OCI-LY7 (cell line): Measurements from ENCODE around the gene E2F7. TPM values are rescaled to one million over a fixed set of nuclear protein-coding genes. Genes with fewer than 3 reads are reported as not detected.
"Not testable (repeated sequence)": the region's sequence is repeated elsewhere in the genome, so short reads cannot be mapped to it uniquely, and the experiment has no call there.

Experiments used
- BruUV-seq: library from RNA; stranded (reverse); fragments of 400-500 nt; replicated peaks from 2 replicates; lab custom pipeline; 2021; lab: Mats Ljungman, UMichigan
- CTCF ChIA-PET: fragments of 300-600 bp; sonication (Branson Sonifier 250); formaldehyde crosslinking; loops from one replicate; lab custom pipeline; 2022; ENCODE audit warnings: antibody characterized with exemption; ENCODE audit not compliant: unreplicated experiment; lab: Charles Lee
- POLR2A ChIA-PET: fragments of 300-600 bp; sonication (Branson Sonifier 250); formaldehyde crosslinking; loops from one replicate; lab custom pipeline; 2022; ENCODE audit warnings: antibody characterized with exemption; lab: Charles Lee
- DNase-seq: peaks from one replicate; pipeline ENCODE4 v3.0.0-alpha.2; 2015; ENCODE audit warnings: low spot score
- H2AFZ ChIP-seq: fragments of 200-600 bp; sonication (generic), shearing (Covaris generic); 2 replicates; pipeline ENCODE4 v1.6.1; 2014; ENCODE audit warnings: mild to moderate bottlenecking, antibody characterized with exemption, low read length, moderate library complexity
- H3K27ac ChIP-seq: fragments of 200-600 bp; sonication (generic); 2 replicates; pipeline ENCODE4 v1.5.1; 2014; ENCODE audit warnings: mixed run types, low read depth, mild to moderate bottlenecking, moderate library complexity, low read length, inconsistent platforms; ENCODE audit not compliant: poor library complexity, severe bottlenecking
- H3K36me3 ChIP-seq: fragments of 200-600 bp; sonication (generic); 2 replicates; pipeline ENCODE4 v1.6.1; 2014; ENCODE audit warnings: mild to moderate bottlenecking, antibody characterized with exemption, low read length, moderate library complexity, mixed read lengths; ENCODE audit not compliant: insufficient read depth
- H3K4me1 ChIP-seq: fragments of 200-600 bp; sonication (generic); 2 replicates; pipeline ENCODE4 v1.5.1; 2014; ENCODE audit warnings: mild to moderate bottlenecking, low read length; ENCODE audit not compliant: insufficient read depth, poor library complexity, severe bottlenecking
- H3K4me2 ChIP-seq: fragments of 200-600 bp; sonication (generic); 2 replicates; pipeline ENCODE4 v1.6.1; 2014; ENCODE audit warnings: mild to moderate bottlenecking, low read length
- H3K4me3 ChIP-seq: fragments of 200-600 bp; sonication (generic); 2 replicates; pipeline ENCODE4 v1.5.1; 2014; ENCODE audit warnings: mild to moderate bottlenecking, low read depth, low read length; ENCODE audit not compliant: poor library complexity, severe bottlenecking
- H3K79me2 ChIP-seq: fragments of 200-600 bp; sonication (generic); 2 replicates; pipeline ENCODE4 v1.6.1; 2016; ENCODE audit warnings: low read depth, mild to moderate bottlenecking, low read length, moderate library complexity, mixed read lengths; ENCODE audit not compliant: insufficient read depth
- H3K9me2 ChIP-seq: fragments of 200-600 bp; sonication (generic); 2 replicates; pipeline ENCODE4 v1.6.1; 2016; ENCODE audit warnings: mild to moderate bottlenecking, low read length, mixed read lengths; ENCODE audit not compliant: insufficient read depth
- H3K9me3 ChIP-seq: fragments of 200-600 bp; sonication (generic); 2 replicates; pipeline ENCODE4 v1.6.1; 2014; ENCODE audit warnings: mild to moderate bottlenecking, mixed run types, low read length, mixed read lengths
- H4K20me1 ChIP-seq: fragments of 200-600 bp; sonication (generic); 2 replicates; pipeline ENCODE4 v1.6.1; 2014; ENCODE audit warnings: mild to moderate bottlenecking, antibody characterized with exemption, low read length, moderate library complexity, mixed read lengths; ENCODE audit not compliant: insufficient read depth
- EZH2phosphoT487 ChIP-seq: fragments of 200-600 bp; sonication (generic); IDR thresholded peaks from 2 replicates; pipeline ENCODE4 v1.6.1; 2018; ENCODE audit warnings: low read depth, borderline replicate concordance, mild to moderate bottlenecking, mixed run types, antibody characterized with exemption, low read length, moderate library complexity, mixed read lengths
- intact Hi-C: fragments of 100-400 bp; cut with micrococcal nuclease; formaldehyde crosslinking; loops from one replicate; pipeline ENCODE4 v1.10.0; 2022; ENCODE audit not compliant: unreplicated experiment
- total RNA-seq, 2 experiments: library from RNA; depleted of rRNA in 1 of 2; stranded (reverse); fragments of >200 nt in 1 of 2; shearing (Covaris generic) in 1 of 2; gene quantifications; 2 replicates each; pipeline ENCODE4 v1.2.3, GENCODE V29; 2014 to 2022
- TF ChIP-seq, protein P1 (sequence below): fragments of 200-600 bp; sonication (generic); conservative IDR thresholded peaks from 2 replicates; pipeline ENCODE4 v1.5.1; 2014; ENCODE audit warnings: mild to moderate bottlenecking, antibody characterized with exemption, low read length, moderate library complexity, mixed read lengths

Gene E2F7
- total RNA-seq, 2 experiments from 2014 or later: 17.1 to 19.0 TPM

DNA sequence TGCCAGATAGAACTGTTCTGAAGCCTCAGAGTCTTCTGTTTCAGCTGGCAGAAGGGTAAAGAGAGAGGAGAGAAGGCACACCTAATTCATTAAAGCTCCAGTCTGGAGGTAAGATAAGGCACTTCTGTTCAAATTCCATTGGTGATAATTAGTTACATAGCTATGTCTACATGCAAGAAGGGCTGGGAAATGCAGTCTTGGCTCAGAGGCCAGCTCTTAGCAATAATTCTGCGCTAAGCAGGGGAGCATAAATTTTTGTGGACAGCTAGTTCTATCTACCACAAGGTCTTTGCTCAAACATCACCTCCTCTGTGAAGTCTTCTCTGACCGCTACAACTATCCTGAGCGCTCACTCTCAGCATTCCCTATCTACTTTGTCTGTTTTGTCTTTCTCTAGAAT is 14.3 kb upstream of the E2F7 start:
- no peak for DNase-seq
- TF ChIP-seq, protein P1, sequence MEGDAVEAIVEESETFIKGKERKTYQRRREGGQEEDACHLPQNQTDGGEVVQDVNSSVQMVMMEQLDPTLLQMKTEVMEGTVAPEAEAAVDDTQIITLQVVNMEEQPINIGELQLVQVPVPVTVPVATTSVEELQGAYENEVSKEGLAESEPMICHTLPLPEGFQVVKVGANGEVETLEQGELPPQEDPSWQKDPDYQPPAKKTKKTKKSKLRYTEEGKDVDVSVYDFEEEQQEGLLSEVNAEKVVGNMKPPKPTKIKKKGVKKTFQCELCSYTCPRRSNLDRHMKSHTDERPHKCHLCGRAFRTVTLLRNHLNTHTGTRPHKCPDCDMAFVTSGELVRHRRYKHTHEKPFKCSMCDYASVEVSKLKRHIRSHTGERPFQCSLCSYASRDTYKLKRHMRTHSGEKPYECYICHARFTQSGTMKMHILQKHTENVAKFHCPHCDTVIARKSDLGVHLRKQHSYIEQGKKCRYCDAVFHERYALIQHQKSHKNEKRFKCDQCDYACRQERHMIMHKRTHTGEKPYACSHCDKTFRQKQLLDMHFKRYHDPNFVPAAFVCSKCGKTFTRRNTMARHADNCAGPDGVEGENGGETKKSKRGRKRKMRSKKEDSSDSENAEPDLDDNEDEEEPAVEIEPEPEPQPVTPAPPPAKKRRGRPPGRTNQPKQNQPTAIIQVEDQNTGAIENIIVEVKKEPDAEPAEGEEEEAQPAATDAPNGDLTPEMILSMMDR: no peak
- no peak for TF ChIP-seq EZH2phosphoT487
- H2AFZ ChIP-seq: no peak overlapping the region
- intact Hi-C loops: no loop called here
- H3K4me1 ChIP-seq: no peaks in the 10 kb centered on the region
- H3K4me3 ChIP-seq: no peak overlapping the region
- no peaks in the 10 kb centered on the region for H3K9me3 ChIP-seq
- POLR2A ChIA-PET: no interaction called here
- H3K36me3 ChIP-seq: no peaks in the 10 kb centered on the region
- H3K79me2 ChIP-seq: no peaks in the 10 kb centered on the region
- H3K4me2 ChIP-seq: no peak overlapping the region
- no peak overlapping the region for H3K27ac ChIP-seq
- H3K9me2 ChIP-seq: no peaks in the 10 kb centered on the region
- H4K20me1 ChIP-seq: no peaks in the 10 kb centered on the region
- BruUV-seq: no TSS peak
- CTCF ChIA-PET: no interaction called here

DNA sequence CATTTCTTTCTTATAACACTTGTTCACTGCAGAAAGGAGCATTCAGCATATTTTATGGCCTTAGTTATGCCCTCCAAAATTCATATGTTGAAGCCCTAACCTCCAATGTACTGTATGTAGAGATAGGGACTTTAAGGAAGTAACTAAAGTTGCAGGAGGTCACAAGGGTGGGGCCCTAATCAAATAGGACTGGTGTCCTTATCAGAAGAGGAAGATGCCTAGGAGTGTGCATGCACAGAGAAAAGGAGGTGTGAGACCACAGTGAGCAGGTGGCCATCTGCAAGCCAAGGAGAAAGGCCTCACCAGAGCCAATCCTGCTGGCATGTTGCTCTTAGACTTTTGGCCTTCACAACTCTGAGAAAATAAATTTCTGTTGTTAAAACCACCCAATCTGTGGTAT is 12.9 kb upstream of the E2F7 start:
- Histone ChIP-seq H3K4me1 (no peaks in the 10 kb centered on the region), H3K4me3 (no peak overlapping the region), H3K36me3 (no peaks in the 10 kb centered on the region), H3K9me2 (no peaks in the 10 kb centered on the region), H2AFZ (no peak overlapping the region), H4K20me1 (no peaks in the 10 kb centered on the region), H3K9me3 (no peaks in the 10 kb centered on the region), H3K79me2 (no peaks in the 10 kb centered on the region), H3K4me2 (no peak overlapping the region), H3K27ac (no peak overlapping the region)
- no TSS peak for BruUV-seq
- no peak for DNase-seq
- CTCF ChIA-PET: no interaction called here
- intact Hi-C loops: no loop called here
- TF ChIP-seq, protein P1: no peak
- TF ChIP-seq EZH2phosphoT487: no peak
- POLR2A ChIA-PET: no interaction called here

DNA sequence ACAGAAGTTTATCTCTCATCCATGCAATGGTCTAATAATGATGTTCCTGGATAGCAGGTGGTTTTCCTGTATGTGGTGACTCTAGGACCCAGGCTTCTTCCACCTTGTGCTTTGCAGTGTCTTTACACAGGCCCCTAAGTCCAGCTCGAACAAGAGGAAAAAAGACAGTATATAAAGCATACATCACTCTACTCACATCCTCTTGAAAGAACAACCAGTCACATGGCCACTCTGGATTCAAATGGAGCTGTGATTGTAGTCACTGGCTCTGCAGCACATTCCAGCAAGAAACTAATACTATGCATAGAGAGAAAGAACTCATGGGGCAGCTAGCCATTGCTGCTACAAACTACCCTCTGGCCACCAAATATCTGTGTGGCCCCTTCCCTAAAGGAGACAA is 11.5 kb upstream of the E2F7 start:
- ChIA-PET CTCF (no interaction called here), POLR2A (no interaction called here)
- Histone ChIP-seq H2AFZ (no peak overlapping the region), H3K4me3 (no peak overlapping the region), H3K4me2 (no peak overlapping the region), H3K4me1 (no peaks in the 10 kb centered on the region), H3K9me2 (no peaks in the 10 kb centered on the region), H4K20me1 (no peaks in the 10 kb centered on the region), H3K9me3 (no peaks in the 10 kb centered on the region), H3K36me3 (no peaks in the 10 kb centered on the region), H3K79me2 (no peaks in the 10 kb centered on the region), H3K27ac (no peak overlapping the region)
- BruUV-seq: no TSS peak
- intact Hi-C loops: no loop called here
- DNase-seq: no peak
- TF ChIP-seq, protein P1: no peak
- TF ChIP-seq EZH2phosphoT487: no peak

DNA sequence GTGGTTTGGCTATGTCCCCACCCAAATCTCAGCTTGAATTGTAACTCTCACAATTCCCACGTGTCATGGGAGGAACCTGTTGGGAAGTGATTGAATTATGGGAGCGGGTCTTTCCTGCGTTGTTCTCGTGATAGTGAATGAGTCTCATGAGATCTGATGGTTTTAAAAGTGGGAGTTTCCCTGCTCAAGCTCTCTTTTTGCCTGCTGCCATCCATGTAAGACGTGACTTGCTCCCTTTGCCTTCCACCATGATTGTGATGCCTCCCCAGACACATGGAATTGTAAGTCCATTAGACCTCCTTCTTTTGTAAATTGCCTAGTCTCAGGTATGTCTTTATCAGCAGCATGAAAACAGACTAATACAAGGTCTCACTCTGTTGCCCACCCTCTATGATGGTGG is 8.5 kb upstream of the E2F7 start:
- POLR2A ChIA-PET, H3K27ac ChIP-seq, intact Hi-C loops, H3K9me3 ChIP-seq, BruUV-seq, H3K79me2 ChIP-seq, H3K4me1 ChIP-seq, H4K20me1 ChIP-seq, CTCF ChIA-PET, H3K4me2 ChIP-seq, H2AFZ ChIP-seq, H3K4me3 ChIP-seq, DNase-seq, H3K36me3 ChIP-seq, H3K9me2 ChIP-seq: not testable (repeated sequence)
